ENCODE measurements around the gene MAPK12.

- no peak for TF ChIP-seq CTCF (IDR thresholded peaks at IDR 0.05; ENCODE audit: low read depth, low read length)
- no peak for TF ChIP-seq POLR2A (IDR thresholded peaks at IDR 0.05; ENCODE audit: extremely low read depth, insufficient read length)
- TF ChIP-seq, protein P1, sequence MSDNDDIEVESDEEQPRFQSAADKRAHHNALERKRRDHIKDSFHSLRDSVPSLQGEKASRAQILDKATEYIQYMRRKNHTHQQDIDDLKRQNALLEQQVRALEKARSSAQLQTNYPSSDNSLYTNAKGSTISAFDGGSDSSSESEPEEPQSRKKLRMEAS (IDR thresholded peaks at IDR 0.05; ENCODE audit: low read depth, low read length) = no peak
- no peak for TF ChIP-seq MYC (IDR thresholded peaks at IDR 0.05; ENCODE audit: low read depth, low read length)
Measured at GRCh38 chr22:50245214-50246072, 16.0 kb downstream of the MAPK12 start.

Data from NB4 (cell line).